Duodenal mucosa (tissue), 2 donors: ENCODE data around the gene MYPN.

Source experiments
- H3K27ac ChIP-seq: one replicate; pipeline ENCODE4 v1.7.0; 2013; ENCODE audit warnings: low read depth, low read length
- H3K27me3 ChIP-seq, 2 donors: one replicate each; pipeline ENCODE4 v1.7.0; 2013; ENCODE audit warnings: low read length in 2 of 2, control low read depth in 1 of 2; ENCODE audit not compliant: insufficient read depth in 2 of 2, control insufficient read depth in 1 of 2
- H3K36me3 ChIP-seq, 2 donors: one replicate each; pipeline ENCODE4 v1.7.0; 2013; ENCODE audit warnings: low read length in 2 of 2, control low read depth in 1 of 2; ENCODE audit not compliant: insufficient read depth in 2 of 2, control insufficient read depth in 1 of 2
- H3K4me1 ChIP-seq, 2 donors: one replicate each; pipeline ENCODE4 v1.7.0; 2013; ENCODE audit warnings: low read length in 2 of 2, control low read depth in 1 of 2; ENCODE audit not compliant: insufficient read depth in 2 of 2, control insufficient read depth in 1 of 2
- H3K4me3 ChIP-seq, 2 donors: one replicate each; pipeline ENCODE4 v1.7.0; 2013; ENCODE audit warnings: low read length in 2 of 2, low read depth in 1 of 2
- H3K9ac ChIP-seq, 2 donors: one replicate each; pipeline ENCODE4 v1.7.0; 2013; ENCODE audit warnings: low read length in 2 of 2, low read depth in 1 of 2
- H3K9me3 ChIP-seq, 2 donors: one replicate each; pipeline ENCODE4 v1.7.0; 2013; ENCODE audit warnings: low read length in 2 of 2, control low read depth in 1 of 2; ENCODE audit not compliant: control insufficient read depth in 1 of 2

Gene MYPN

DNA sequence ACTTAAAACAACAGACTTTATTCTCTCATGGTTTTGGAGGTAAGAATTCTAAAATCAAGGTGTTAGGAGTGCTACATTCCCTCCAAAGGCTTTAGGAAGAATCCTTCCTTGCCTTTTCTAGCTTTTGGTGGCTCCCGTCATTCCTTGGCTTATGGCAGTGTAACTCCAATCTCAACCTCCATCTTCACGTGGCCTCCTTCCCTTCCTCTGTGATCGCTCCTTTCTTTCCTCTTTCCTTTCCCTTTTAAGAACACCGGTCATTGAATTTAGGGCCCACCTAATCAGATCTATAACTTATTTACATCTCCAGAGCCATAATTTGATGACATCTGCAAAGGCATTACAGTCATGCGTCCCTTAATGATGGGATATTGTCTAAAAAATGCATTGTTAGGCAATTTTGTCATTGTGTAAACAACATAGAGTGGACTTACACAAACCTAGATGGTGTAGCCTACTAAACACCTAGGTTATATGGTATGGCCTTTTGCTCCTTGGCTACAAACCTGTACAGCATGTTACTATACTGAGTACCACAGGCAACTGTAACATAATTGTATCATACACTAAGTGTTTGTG lies 28.3 kb upstream of the MYPN start:
- no peaks in the 10 kb centered on the region for H3K4me1 ChIP-seq
- H3K27ac ChIP-seq: no peak overlapping the region
- H3K4me3 ChIP-seq: no peak overlapping the region
- no peak overlapping the region for H3K9ac ChIP-seq
- H3K27me3 ChIP-seq: no peaks in the 10 kb centered on the region
- H3K36me3 ChIP-seq: no peaks in the 10 kb centered on the region
- H3K9me3 ChIP-seq: no peaks in the 10 kb centered on the region

GRCh38 chr10:68081916-68082315 lies 27.4 kb upstream of the MYPN start:
- H3K27me3 ChIP-seq: no peaks in the 10 kb centered on the region
- no peaks in the 10 kb centered on the region for H3K9me3 ChIP-seq
- H3K4me3 ChIP-seq: no peak overlapping the region
- no peaks in the 10 kb centered on the region for H3K36me3 ChIP-seq
- no peak overlapping the region for H3K9ac ChIP-seq
- H3K4me1 ChIP-seq: no peaks in the 10 kb centered on the region
- H3K27ac ChIP-seq: no peak overlapping the region

DNA sequence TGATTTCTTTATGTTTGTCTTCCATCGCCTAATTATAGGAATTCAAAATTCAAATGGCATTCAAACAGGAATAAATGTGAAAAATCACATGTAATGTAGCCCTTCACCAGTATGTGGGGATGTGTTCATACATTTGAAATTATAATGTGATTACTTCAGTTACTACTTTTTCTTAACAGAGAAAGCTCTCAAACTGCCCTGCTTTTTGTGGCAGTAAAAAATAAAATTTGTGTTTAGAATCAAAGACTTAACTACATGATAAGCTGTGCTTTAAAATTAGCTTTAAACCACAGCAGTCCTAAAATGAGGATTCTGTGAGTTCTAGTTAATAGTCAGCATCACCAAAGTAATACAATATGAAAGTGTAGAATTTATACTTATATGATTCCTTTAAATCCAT lies 26.4 kb upstream of the MYPN start:
- no peak overlapping the region for H3K9ac ChIP-seq
- H3K4me1 ChIP-seq: no peaks in the 10 kb centered on the region
- H3K27ac ChIP-seq: no peak overlapping the region

DNA sequence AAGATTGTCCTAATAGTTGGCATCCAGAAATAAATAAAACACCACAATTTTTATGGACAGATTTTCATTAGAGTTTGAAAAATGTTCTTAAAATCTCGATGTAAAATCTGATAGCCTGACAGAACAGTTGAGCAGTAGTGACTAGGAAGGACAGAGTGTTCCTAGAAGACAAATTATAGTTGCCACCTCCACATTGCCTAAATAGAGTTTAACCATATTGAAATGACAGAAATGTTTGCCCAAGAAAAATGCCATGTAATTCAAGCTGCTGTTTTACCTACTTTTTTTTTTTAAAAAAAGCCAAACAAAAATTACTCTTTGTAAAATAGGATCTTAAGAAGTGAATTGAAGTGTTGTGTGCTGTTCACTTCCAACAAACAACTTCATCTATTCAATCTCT lies 25.3 kb upstream of the MYPN start:
- no peaks in the 10 kb centered on the region for H3K27me3 ChIP-seq
- no peak overlapping the region for H3K9ac ChIP-seq
- H3K27ac ChIP-seq: no peak overlapping the region
- H3K36me3 ChIP-seq: no peaks in the 10 kb centered on the region
- no peaks in the 10 kb centered on the region for H3K4me1 ChIP-seq
- no peaks in the 10 kb centered on the region for H3K9me3 ChIP-seq
- H3K4me3 ChIP-seq: no peak overlapping the region

More for the DNA sequence above, 26.4 kb upstream of the MYPN start:
- no peaks in the 10 kb centered on the region for H3K27me3 ChIP-seq
- no peaks in the 10 kb centered on the region for H3K9me3 ChIP-seq
- H3K4me3 ChIP-seq: no peak overlapping the region
- no peaks in the 10 kb centered on the region for H3K36me3 ChIP-seq

GRCh38 chr10:68084469-68084868 lies 24.8 kb upstream of the MYPN start:
- no peak overlapping the region for H3K4me3 ChIP-seq
- H3K4me1 ChIP-seq: no peaks in the 10 kb centered on the region
- no peak overlapping the region for H3K9ac ChIP-seq
- H3K27me3 ChIP-seq: no peaks in the 10 kb centered on the region
- H3K9me3 ChIP-seq: no peaks in the 10 kb centered on the region
- no peak overlapping the region for H3K27ac ChIP-seq
- no peaks in the 10 kb centered on the region for H3K36me3 ChIP-seq

GRCh38 chr10:68086011-68086410 lies 23.3 kb upstream of the MYPN start:
- H3K9ac ChIP-seq: no peak overlapping the region
- no peaks in the 10 kb centered on the region for H3K4me1 ChIP-seq
- H3K27me3 ChIP-seq: no peaks in the 10 kb centered on the region
- H3K36me3 ChIP-seq: no peaks in the 10 kb centered on the region
- no peak overlapping the region for H3K27ac ChIP-seq
- no peaks in the 10 kb centered on the region for H3K9me3 ChIP-seq
- H3K4me3 ChIP-seq: no peak overlapping the region

DNA sequence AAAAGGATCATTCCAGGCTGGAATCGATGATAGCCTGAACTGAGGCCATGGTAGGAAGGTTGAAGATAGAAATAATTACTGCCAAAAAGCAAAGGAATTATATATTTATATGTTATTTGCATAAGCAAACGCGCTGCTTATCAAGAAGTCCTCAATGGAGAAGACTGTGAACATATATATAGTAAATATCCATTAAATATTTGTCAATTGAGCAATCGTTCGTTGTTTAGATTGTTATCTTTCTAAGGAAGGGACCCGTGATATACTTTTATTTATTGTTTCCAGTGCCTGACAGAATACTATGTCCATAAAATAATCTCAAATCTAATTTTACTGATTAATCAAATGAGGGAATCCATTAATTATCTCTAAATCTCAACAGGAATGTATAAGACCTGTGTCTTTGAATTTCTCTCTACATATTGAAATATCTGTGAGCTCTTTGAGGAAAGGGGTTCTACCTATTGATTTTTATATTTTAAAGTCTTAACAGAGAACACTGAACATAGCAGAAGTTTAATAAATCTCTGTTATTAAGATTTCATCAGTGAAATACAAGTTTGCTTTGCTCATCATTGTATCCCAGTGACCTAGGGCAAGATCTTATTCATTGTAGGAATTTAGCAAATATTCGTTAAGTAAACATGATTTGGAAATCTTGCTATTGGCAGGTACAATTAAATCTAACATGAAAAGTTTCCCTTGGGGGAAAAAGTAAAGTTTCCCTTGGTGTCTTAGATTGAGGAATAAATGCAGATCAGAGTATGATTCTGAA lies 22.2 kb upstream of the MYPN start:
- Histone ChIP-seq H3K27ac (no peak overlapping the region), H3K4me1 (no peaks in the 10 kb centered on the region), H3K9ac (no peak overlapping the region), H3K36me3 (no peaks in the 10 kb centered on the region), H3K9me3 (no peaks in the 10 kb centered on the region), H3K27me3 (no peaks in the 10 kb centered on the region), H3K4me3 (no peak overlapping the region)

GRCh38 chr10:68087685-68088401 lies 21.4 kb upstream of the MYPN start:
- Histone ChIP-seq H3K9ac (no peak overlapping the region), H3K36me3 (no peaks in the 10 kb centered on the region), H3K4me3 (no peak overlapping the region), H3K27me3 (no peaks in the 10 kb centered on the region), H3K9me3 (no peaks in the 10 kb centered on the region), H3K27ac (no peak overlapping the region), H3K4me1 (no peaks in the 10 kb centered on the region)

GRCh38 chr10:68088740-68089139 lies 20.5 kb upstream of the MYPN start:
- Histone ChIP-seq H3K27ac (no peak overlapping the region), H3K4me1 (no peaks in the 10 kb centered on the region), H3K36me3 (no peaks in the 10 kb centered on the region), H3K4me3 (no peak overlapping the region), H3K9me3 (no peaks in the 10 kb centered on the region), H3K9ac (no peak overlapping the region), H3K27me3 (no peaks in the 10 kb centered on the region)

DNA sequence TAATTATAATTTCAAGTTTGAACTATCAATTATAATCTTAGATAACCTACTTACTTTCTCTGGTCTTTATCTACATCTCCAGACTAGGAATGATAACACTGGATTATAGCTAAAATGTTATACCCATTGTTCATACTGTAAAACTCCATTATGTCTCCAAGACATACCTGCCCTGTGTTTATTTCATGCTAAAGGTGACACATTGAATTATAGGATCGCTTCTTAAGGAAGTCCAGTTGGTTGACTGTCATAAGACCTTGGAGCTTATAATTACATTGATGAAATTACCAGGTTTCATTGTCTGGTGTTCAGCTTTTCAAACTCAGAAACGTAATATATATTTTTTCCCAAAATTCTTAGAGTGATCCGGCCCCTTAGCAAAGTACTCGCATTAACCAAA lies 18.7 kb upstream of the MYPN start:
- Histone ChIP-seq H3K27me3 (no peaks in the 10 kb centered on the region), H3K4me3 (no peak overlapping the region), H3K27ac (no peak overlapping the region), H3K4me1 (no peaks in the 10 kb centered on the region), H3K36me3 (no peaks in the 10 kb centered on the region), H3K9me3 (no peaks in the 10 kb centered on the region), H3K9ac (no peak overlapping the region)
